Neuronal stem cell (in vitro differentiated cells): ENCODE data around the gene ZNFX1.

Experiments used
- DNase-seq: peaks from one replicate; pipeline ENCODE4 v3.0.0-alpha.2; 2013; ENCODE audit warnings: low spot score
- H2AFZ ChIP-seq: one replicate; pipeline ENCODE4 v1.6.1; 2013; ENCODE audit warnings: mild to moderate bottlenecking, low read length, inconsistent platforms
- H2AK5ac ChIP-seq: 2 replicates; pipeline ENCODE4 v1.6.1; 2013; ENCODE audit warnings: low read depth, mild to moderate bottlenecking, inconsistent platforms, low read length, moderate library complexity, mixed read lengths
- H2BK120ac ChIP-seq: 2 replicates; pipeline ENCODE4 v1.6.1; 2013; ENCODE audit warnings: low read depth, mild to moderate bottlenecking, inconsistent platforms, low read length, moderate library complexity, mixed read lengths
- H2BK12ac ChIP-seq: one replicate; pipeline ENCODE4 v1.6.1; 2013; ENCODE audit warnings: low read length, inconsistent platforms
- H2BK15ac ChIP-seq: 2 replicates; pipeline ENCODE4 v1.6.1; 2013; ENCODE audit warnings: mild to moderate bottlenecking, low read length, inconsistent platforms, mixed read lengths
- H2BK5ac ChIP-seq: one replicate; pipeline ENCODE4 v1.6.1; 2013; ENCODE audit warnings: inconsistent platforms, mild to moderate bottlenecking, low read length, moderate library complexity
- H3K14ac ChIP-seq: one replicate; pipeline ENCODE4 v1.6.1; 2013; ENCODE audit warnings: low read length, inconsistent platforms
- H3K18ac ChIP-seq: 2 replicates; pipeline ENCODE4 v1.6.1; 2013; ENCODE audit warnings: low read length, inconsistent platforms
- H3K23ac ChIP-seq: 2 replicates; pipeline ENCODE4 v1.6.1; 2013; ENCODE audit warnings: low read depth, mild to moderate bottlenecking, mixed read lengths, low read length, inconsistent platforms; ENCODE audit not compliant: poor library complexity
- H3K27ac ChIP-seq: replicated peaks from 3 replicates; pipeline ENCODE4 v1.5.1; 2013; ENCODE audit warnings: low read length, inconsistent platforms
- H3K27me3 ChIP-seq, 3 experiments: 2 replicates each; pipeline ENCODE4 v1.6.1; 2013; ENCODE audit warnings: low read length in 3 of 3, mild to moderate bottlenecking in 2 of 3, inconsistent platforms in 1 of 3, low read depth in 1 of 3, mixed read lengths in 1 of 3, moderate library complexity in 1 of 3; ENCODE audit not compliant: control insufficient read depth in 3 of 3, insufficient read depth in 3 of 3
- H3K36me3 ChIP-seq, 2 donors: replicated peaks in 1 of 2; 2 replicates each; pipeline ENCODE4 v1.6.1; 2013; ENCODE audit warnings: low read length in 2 of 2; ENCODE audit not compliant: control insufficient read depth in 2 of 2, insufficient read depth in 2 of 2
- H3K4ac ChIP-seq: 2 replicates; pipeline ENCODE4 v1.6.1; 2013; ENCODE audit warnings: inconsistent platforms, mild to moderate bottlenecking, low read length, moderate library complexity
- H3K4me1 ChIP-seq, 2 donors: 1 replicate in 1 of 2; 2 replicates in 1 of 2; pipeline ENCODE4 v1.6.1; 2013; ENCODE audit warnings: low read length in 2 of 2, low read depth in 1 of 2; ENCODE audit not compliant: control insufficient read depth in 2 of 2, insufficient read depth in 1 of 2
- H3K4me2 ChIP-seq: one replicate; pipeline ENCODE4 v1.6.1; 2013; ENCODE audit warnings: mild to moderate bottlenecking, low read length, inconsistent platforms; ENCODE audit not compliant: insufficient read depth, poor library complexity, severe bottlenecking
- H3K4me3 ChIP-seq, 2 donors: 2 replicates each; pipeline ENCODE4 v1.5.1; 2013; ENCODE audit warnings: low read length in 2 of 2, mild to moderate bottlenecking in 2 of 2, inconsistent platforms in 1 of 2, moderate library complexity in 1 of 2
- H3K79me1 ChIP-seq: one replicate; pipeline ENCODE4 v1.6.1; 2013; ENCODE audit warnings: low read depth, mild to moderate bottlenecking, inconsistent platforms, low read length, moderate library complexity
- H3K9ac ChIP-seq: one replicate; pipeline ENCODE4 v1.6.1; 2013; ENCODE audit warnings: mild to moderate bottlenecking, low read depth, low read length, inconsistent platforms; ENCODE audit not compliant: poor library complexity
- H3K9me3 ChIP-seq, 2 donors: replicated peaks in 1 of 2; 2 replicates each; pipeline versions ENCODE3 to v1.6.1; 2013; ENCODE audit warnings: low read length in 2 of 2, mild to moderate bottlenecking in 2 of 2, inconsistent platforms in 1 of 2, low read depth in 1 of 2, mixed read lengths in 1 of 2, moderate library complexity in 1 of 2; ENCODE audit not compliant: control insufficient read depth in 2 of 2, insufficient read depth in 1 of 2
- H4K8ac ChIP-seq: one replicate; pipeline ENCODE4 v1.6.1; 2013; ENCODE audit warnings: low read depth, mild to moderate bottlenecking, inconsistent platforms, low read length, moderate library complexity
- H4K91ac ChIP-seq: one replicate; pipeline ENCODE4 v1.6.1; 2013; ENCODE audit warnings: low read length, low read depth, mild to moderate bottlenecking, inconsistent platforms; ENCODE audit not compliant: poor library complexity
- WGBS, 2 donors: extraction: QIAGEN DNeasy Blood & Tissue Kit; methylation state at CpG; one replicate each; pipeline ENCODE4 v1.1.7; 2013; ENCODE audit warnings: missing lambda C conversion rate in 2 of 2, mixed read lengths in 1 of 2; ENCODE audit not compliant: insufficient read length in 2 of 2, insufficient replicate concordance in 1 of 2; ENCODE audit errors: extremely low coverage in 2 of 2; 5-methylcytosine and 5-hydroxymethylcytosine counted together

Gene ZNFX1

DNA sequence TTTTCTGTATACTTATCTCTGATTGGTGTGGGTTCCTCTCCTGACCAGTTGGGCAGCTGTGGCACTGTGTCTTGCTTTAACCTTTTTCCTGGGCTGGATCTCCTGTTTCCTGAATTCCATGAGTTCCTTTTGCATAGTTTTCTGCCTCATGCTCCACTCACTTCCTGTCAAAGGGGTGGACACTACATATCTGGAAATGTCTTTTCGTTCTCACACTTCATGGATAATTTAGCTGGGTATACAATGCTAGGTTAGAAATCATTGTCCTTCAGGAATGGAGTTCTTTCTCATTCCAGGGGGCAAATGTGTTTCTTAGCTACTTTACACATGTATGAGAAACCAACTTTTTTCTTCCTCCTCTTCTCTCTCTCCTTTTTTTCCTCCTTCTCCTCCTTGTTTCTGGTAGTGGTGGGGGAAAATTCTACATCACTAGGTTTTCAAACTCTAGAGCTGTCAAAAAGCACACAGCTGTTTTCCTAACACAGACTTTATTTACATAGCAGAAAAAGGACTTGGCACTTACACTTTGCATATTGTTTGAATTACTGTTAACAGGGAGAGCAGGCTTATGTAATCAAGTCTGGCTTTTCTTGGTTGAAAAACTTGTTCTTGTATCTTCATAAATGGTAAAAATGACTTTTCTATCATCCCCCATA is 67.6 kb downstream of the ZNFX1 start:
- Histone ChIP-seq H3K79me1 (peaks cover 1% of the 10 kb centered on the region), H2BK12ac (no peak overlapping the region), H4K91ac (no peak overlapping the region), H2BK15ac (no peak overlapping the region), H3K4me1 (no peaks in the 10 kb centered on the region), H3K36me3 (no peaks in the 10 kb centered on the region), H3K4me2 (no peak overlapping the region), H3K18ac (no peak overlapping the region), H3K23ac (no peak overlapping the region), H2AK5ac (no peak overlapping the region), H2AFZ (no peak overlapping the region), H3K27me3 (no peaks in the 10 kb centered on the region), H3K14ac (no peak overlapping the region), H2BK120ac (no peak overlapping the region), H3K9ac (no peak overlapping the region), H2BK5ac (no peak overlapping the region), H3K27ac (no peak overlapping the region), H4K8ac (no peak overlapping the region), H3K4me3 (no peak overlapping the region), H3K4ac (no peak overlapping the region), H3K9me3 (peaks cover 0 to 9% of the 10 kb centered on the region in 2 donors)
- DNase-seq: no peak
- WGBS, 2 donors: no CpG with 5 or more reads among the region's 1 CpG

- no peak overlapping the region for H2AFZ ChIP-seq
- H2BK15ac ChIP-seq: no peak overlapping the region
- no peak overlapping the region for H3K18ac ChIP-seq
- H3K27me3 ChIP-seq: no peaks in the 10 kb centered on the region
- no peak overlapping the region for H3K14ac ChIP-seq
- no peak overlapping the region for H2BK12ac ChIP-seq
- no peak overlapping the region for H3K4me2 ChIP-seq
- H3K9me3 ChIP-seq: peaks cover 0 to 7% of the 10 kb centered on the region in 2 donors
- H2AK5ac ChIP-seq: no peak overlapping the region
- no peaks in the 10 kb centered on the region for H3K4me1 ChIP-seq
- H3K4ac ChIP-seq: no peak overlapping the region
- no peak overlapping the region for H3K9ac ChIP-seq
- H2BK120ac ChIP-seq: no peak overlapping the region
- no peak overlapping the region for H3K4me3 ChIP-seq
- no peak overlapping the region for H3K23ac ChIP-seq
- peaks cover 1% of the 10 kb centered on the region for H3K79me1 ChIP-seq
- H2BK5ac ChIP-seq: no peak overlapping the region
- no peak overlapping the region for H4K91ac ChIP-seq
- no peak overlapping the region for H3K27ac ChIP-seq
- no peak for DNase-seq
- no peaks in the 10 kb centered on the region for H3K36me3 ChIP-seq
- no peak overlapping the region for H4K8ac ChIP-seq
- WGBS, 2 donors: no CpG with 5 or more reads among the region's 6 CpGs
Observed at GRCh38 chr20:49207076-49207475, 70.8 kb downstream of the ZNFX1 start.

DNA sequence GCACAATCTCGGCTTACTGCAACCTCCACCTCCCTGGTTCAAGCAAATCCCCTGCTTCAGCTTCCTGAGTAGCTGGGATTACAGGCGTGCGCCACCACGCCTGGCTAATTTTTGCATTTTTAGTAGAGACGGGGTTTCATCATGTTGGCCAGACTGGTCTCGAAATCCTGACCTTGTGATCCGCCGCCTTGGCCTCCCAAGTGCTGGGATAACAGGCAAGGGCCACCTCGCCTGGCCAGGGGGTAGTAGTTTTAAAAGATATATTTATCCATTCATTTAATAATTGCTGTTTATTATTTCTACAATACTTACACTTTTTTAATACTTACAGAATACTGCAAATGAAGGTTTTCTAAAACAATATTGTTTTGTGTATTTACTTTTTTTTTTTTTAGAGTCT is 74.1 kb downstream of the ZNFX1 start:
- no peak overlapping the region for H2BK120ac ChIP-seq
- no peak overlapping the region for H3K23ac ChIP-seq
- H3K36me3 ChIP-seq: no peaks in the 10 kb centered on the region
- H3K4ac ChIP-seq: no peak overlapping the region
- no peak overlapping the region for H4K8ac ChIP-seq
- H2AK5ac ChIP-seq: no peak overlapping the region
- no peak overlapping the region for H2BK12ac ChIP-seq
- no peaks in the 10 kb centered on the region for H3K4me1 ChIP-seq
- no peaks in the 10 kb centered on the region for H3K27me3 ChIP-seq
- H3K14ac ChIP-seq: no peak overlapping the region
- no CpG with 5 or more reads among the region's 9 CpGs for WGBS, 2 donors
- H3K79me1 ChIP-seq: no peaks in the 10 kb centered on the region
- H2AFZ ChIP-seq: no peak overlapping the region
- no peak overlapping the region for H3K27ac ChIP-seq
- no peak overlapping the region for H3K4me3 ChIP-seq
- H2BK15ac ChIP-seq: no peak overlapping the region
- no peak overlapping the region for H3K9ac ChIP-seq
- DNase-seq: no peak
- H3K4me2 ChIP-seq: no peak overlapping the region
- no peak overlapping the region for H2BK5ac ChIP-seq
- no peak overlapping the region for H4K91ac ChIP-seq
- H3K9me3 ChIP-seq: no peaks in the 10 kb centered on the region
- H3K18ac ChIP-seq: no peak overlapping the region

- WGBS, 2 donors: no CpG with 5 or more reads among the region's 7 CpGs
- H3K23ac ChIP-seq: no peak overlapping the region
- H2BK15ac ChIP-seq: no peak overlapping the region
Observed at GRCh38 chr20:49203011-49203410, 74.8 kb downstream of the ZNFX1 start.

More at GRCh38 chr20:49203011-49203410, 74.8 kb downstream of the ZNFX1 start:
- Histone ChIP-seq H3K18ac (no peak overlapping the region), H3K79me1 (no peaks in the 10 kb centered on the region), H3K27ac (no peak overlapping the region), H3K27me3 (no peaks in the 10 kb centered on the region), H3K4me3 (no peak overlapping the region), H2BK120ac (no peak overlapping the region), H2AFZ (no peak overlapping the region), H3K4ac (no peak overlapping the region), H2BK12ac (no peak overlapping the region), H3K4me1 (no peaks in the 10 kb centered on the region), H2BK5ac (no peak overlapping the region), H3K14ac (no peak overlapping the region), H3K4me2 (no peak overlapping the region), H3K9ac (no peak overlapping the region), H3K9me3 (no peaks in the 10 kb centered on the region), H4K91ac (no peak overlapping the region), H2AK5ac (no peak overlapping the region), H4K8ac (no peak overlapping the region), H3K36me3 (no peaks in the 10 kb centered on the region)
- DNase-seq: no peak
